Adrenal gland (tissue), 12 donors: ENCODE results near the gene FOXE3. TPM values are rescaled to one million over a fixed set of nuclear protein-coding genes. Genes with fewer than 3 reads are reported as not detected.

Experiments used
- DNase-seq, 7 donors: peaks; one replicate each; pipeline ENCODE4 v3.0.0-alpha.2; 2019 to 2020
- H3K27ac ChIP-seq, 5 donors: fragments of 200-600 bp; sonication (generic) in 4 of 5; 1 replicate in 3 of 5; 2 replicates in 2 of 5; pipeline versions ENCODE4 v1.5.1 to v1.8.0; 2016 to 2020; ENCODE audit warnings: mild to moderate bottlenecking in 1 of 5
- H3K27me3 ChIP-seq: fragments of 200-600 bp; 2 replicates; pipeline ENCODE4 v1.8.0; 2021
- H3K36me3 ChIP-seq, 2 donors: fragments of 200-600 bp; replicated peaks in 1 of 2; 1 replicate in 1 of 2; 2 replicates in 1 of 2; pipeline versions ENCODE4 v1.5.1 to v1.8.0; 2018 to 2022
- H3K4me1 ChIP-seq, 2 donors: fragments of 200-600 bp; replicated peaks in 1 of 2; 1 replicate in 1 of 2; 2 replicates in 1 of 2; pipeline versions ENCODE4 v1.5.1 to v1.8.0; 2018 to 2021
- H3K4me3 ChIP-seq, 4 donors: fragments of 200-600 bp; sonication (generic) in 3 of 4; one replicate each; pipeline ENCODE4 v1.5.1; 2016 to 2018
- H3K9me3 ChIP-seq, 3 donors: fragments of 200-600 bp; sonication (generic) in 1 of 3; replicated peaks in 1 of 3; 1 replicate in 2 of 3; 2 replicates in 1 of 3; pipeline versions ENCODE4 v1.5.1 to v1.8.0; 2016 to 2021
- POLR2A ChIP-seq, 2 donors: fragments of 450-650 bp; IDR thresholded peaks; one replicate each; pipeline ENCODE4 v1.6.1; 2017; ENCODE audit warnings: antibody characterized with exemption in 2 of 2, mild to moderate bottlenecking in 2 of 2, moderate library complexity in 1 of 2
- WGBS, 4 donors: extraction: QIAGEN DNeasy Blood & Tissue Kit in 2 of 4; methylation state at CpG; one replicate each; pipeline versions ENCODE4 v1.1.5 to v1.1.7; 2013 to 2017; 5-methylcytosine and 5-hydroxymethylcytosine counted together
- intact Hi-C, 2 donors: fragments of 100-400 bp; cut with DNase I; formaldehyde crosslinking; loops; one replicate each; pipeline versions ENCODE4 v1.14.1 to v1.15.0; 2022 to 2023
- polyA plus RNA-seq, 3 donors: library from polyadenylated mRNA; stranded (reverse); fragments of 200-250 nt in 2 of 3; fragments of 350-450 nt in 1 of 3; fragmentation: Illumina TruSeq in 1 of 3; extraction: RNeasy Lipid Tissue Mini Kit (QIAGEN cat#74804) in 1 of 3; gene quantifications; one replicate each; pipeline ENCODE4 v1.2.3, GENCODE V29; 2013 to 2014
- total RNA-seq, 9 donors: library from RNA; depleted of rRNA in 4 of 9; stranded (reverse); fragments of >200 nt in 4 of 9; fragments of 120-200 nt in 1 of 9; fragmentation: NEBNext Ultra II Directional in 1 of 9; extraction: Animal tissue kit (Norgen Biotek cat#: 25700) in 1 of 9; gene quantifications; one replicate each; pipeline versions ENCODE4 v1.1.0 to v1.2.4, GENCODE V29; 2013 to 2023
- TF ChIP-seq, protein P1 (sequence below), 6 experiments: fragments of 450-650 bp in 4 of 6; fragments of 200-600 bp in 2 of 6; sonication (generic) in 1 of 6; IDR thresholded peaks; 1 replicate in 5 of 6; 2 replicates in 1 of 6; pipeline versions ENCODE4 v1.5.1 to v1.8.0; 2016 to 2021; ENCODE audit warnings: antibody characterized with exemption in 6 of 6, mild to moderate bottlenecking in 2 of 6, moderate library complexity in 1 of 6
- donor health status: healthy with polysubstance abuse.
- donor health status: Bipolar disorder and iron deficiency.
- donor health status: DM: yes; HTN: yes; CAD: no.
- donor health status: DM: no; HTN: no; CAD: no.
- donor health status: DM: no; HTN: no; CAD: no.
- donor health status: DM: yes; HTN: yes; CAD: no.

The FOXE3 gene
- total and polyA plus RNA-seq, 12 donors: 0.07 TPM; not detected in 11

DNA sequence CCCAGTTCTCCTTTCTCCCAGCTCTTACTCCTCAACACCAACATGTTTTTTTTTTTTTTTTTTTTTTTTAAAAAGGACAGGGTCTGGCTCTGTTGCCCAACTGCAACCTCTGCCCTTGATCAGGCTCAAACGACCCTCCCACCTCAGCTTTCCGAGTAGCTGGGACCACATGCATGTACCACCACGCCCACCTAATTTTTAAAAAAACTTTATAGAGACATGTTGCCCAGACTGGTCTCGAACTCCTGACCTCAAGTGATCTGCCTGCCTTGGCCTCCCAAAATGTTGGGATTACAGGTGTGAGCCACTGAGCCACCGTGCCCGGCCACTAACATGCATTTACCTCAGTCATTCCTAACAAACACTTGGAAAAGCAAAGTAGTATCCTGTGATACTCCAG is 31.1 kb upstream of the FOXE3 start:
- Histone ChIP-seq H3K4me3 (no peak overlapping the region), H3K36me3 (peaks cover 0 to 11% of the 10 kb centered on the region in 2 donors), H3K4me1 (no peaks in the 10 kb centered on the region), H3K9me3 (no peaks in the 10 kb centered on the region), H3K27ac (no peak overlapping the region), H3K27me3 (no peaks in the 10 kb centered on the region)
- intact Hi-C loops: no loop called here
- 81 to 93% (median 88%) methylated on average over 6 of the region's 6 CpGs for WGBS, 4 donors
- DNase-seq: no peak
- TF ChIP-seq, protein P1, sequence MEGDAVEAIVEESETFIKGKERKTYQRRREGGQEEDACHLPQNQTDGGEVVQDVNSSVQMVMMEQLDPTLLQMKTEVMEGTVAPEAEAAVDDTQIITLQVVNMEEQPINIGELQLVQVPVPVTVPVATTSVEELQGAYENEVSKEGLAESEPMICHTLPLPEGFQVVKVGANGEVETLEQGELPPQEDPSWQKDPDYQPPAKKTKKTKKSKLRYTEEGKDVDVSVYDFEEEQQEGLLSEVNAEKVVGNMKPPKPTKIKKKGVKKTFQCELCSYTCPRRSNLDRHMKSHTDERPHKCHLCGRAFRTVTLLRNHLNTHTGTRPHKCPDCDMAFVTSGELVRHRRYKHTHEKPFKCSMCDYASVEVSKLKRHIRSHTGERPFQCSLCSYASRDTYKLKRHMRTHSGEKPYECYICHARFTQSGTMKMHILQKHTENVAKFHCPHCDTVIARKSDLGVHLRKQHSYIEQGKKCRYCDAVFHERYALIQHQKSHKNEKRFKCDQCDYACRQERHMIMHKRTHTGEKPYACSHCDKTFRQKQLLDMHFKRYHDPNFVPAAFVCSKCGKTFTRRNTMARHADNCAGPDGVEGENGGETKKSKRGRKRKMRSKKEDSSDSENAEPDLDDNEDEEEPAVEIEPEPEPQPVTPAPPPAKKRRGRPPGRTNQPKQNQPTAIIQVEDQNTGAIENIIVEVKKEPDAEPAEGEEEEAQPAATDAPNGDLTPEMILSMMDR (IDR thresholded peaks at IDR 0.05): no peak
- no peak for TF ChIP-seq POLR2A (IDR thresholded peaks at IDR 0.05)

DNA sequence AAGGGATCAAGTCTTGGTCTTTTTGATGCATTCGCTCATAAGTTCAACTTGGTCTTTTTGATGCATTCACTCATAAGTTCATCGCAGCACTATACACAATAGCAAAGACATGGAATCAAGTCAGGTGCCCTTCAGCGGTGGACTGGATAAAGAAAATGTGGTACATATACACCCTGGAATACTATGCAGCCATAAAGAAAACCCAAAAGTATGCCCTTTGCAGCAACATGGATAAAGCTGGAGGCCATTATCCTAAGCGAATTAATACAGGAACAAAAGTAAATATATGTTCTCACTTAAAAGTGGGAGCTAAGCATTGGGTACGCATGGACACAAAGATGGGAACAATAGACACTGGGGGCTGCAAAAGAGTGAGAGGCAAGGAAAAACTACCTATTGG is 29.8 kb upstream of the FOXE3 start:
- H3K27me3 ChIP-seq: no peaks in the 10 kb centered on the region
- intact Hi-C loops: no loop called here
- H3K36me3 ChIP-seq: peaks cover 0 to 2% of the 10 kb centered on the region in 2 donors
- no peaks in the 10 kb centered on the region for H3K4me1 ChIP-seq
- no peak for TF ChIP-seq POLR2A (IDR thresholded peaks at IDR 0.05)
- TF ChIP-seq, protein P1 (IDR thresholded peaks at IDR 0.05): no peak
- WGBS, 4 donors: 96 to 99% (median 97%) methylated on average over 5 of the region's 5 CpGs
- no peaks in the 10 kb centered on the region for H3K9me3 ChIP-seq
- no peak overlapping the region for H3K27ac ChIP-seq
- no peak for DNase-seq
- H3K4me3 ChIP-seq: no peak overlapping the region

DNA sequence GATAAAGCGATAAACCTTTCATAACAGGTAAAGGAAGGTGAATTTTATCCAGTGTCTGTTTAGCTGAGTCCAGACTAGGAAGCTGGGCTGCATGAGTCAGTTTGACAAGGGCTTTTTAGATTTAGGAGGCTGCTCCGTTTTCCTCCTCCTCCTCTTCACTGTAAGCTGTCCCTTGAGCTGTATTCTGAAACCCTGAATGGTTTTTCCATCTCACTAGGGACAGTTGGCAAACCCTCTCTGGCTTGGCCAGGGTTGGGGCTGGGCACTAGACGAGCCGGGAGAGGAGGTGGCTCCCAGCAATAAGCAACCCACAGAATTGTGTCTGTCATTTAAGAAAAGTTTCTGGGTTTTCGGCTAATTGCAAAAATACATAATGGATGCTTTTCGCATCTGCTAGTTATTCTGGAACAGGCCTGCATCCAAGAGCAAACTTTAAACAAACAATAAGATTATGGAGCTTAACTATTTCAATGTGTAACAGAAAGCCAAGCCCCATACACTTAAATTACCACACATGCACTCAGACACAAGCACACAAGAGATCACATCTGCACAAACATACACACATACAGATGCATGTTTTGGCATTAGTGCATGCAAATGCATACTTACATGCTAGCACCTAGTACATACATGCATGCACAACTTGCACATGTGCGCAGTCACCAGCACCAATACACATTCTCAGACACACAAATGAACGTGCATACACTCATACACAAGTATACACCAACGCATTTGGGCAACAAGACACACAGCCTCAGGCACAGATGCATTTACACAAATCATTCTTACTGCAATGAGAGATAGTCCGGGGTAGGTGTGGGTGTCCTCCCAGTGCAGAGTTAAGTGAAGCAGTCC is 27.8 kb upstream of the FOXE3 start:
- H3K9me3 ChIP-seq: no peaks in the 10 kb centered on the region
- H3K36me3 ChIP-seq: no peaks in the 10 kb centered on the region
- H3K27me3 ChIP-seq: no peaks in the 10 kb centered on the region
- intact Hi-C loops: no loop called here
- H3K27ac ChIP-seq: no peak overlapping the region
- 24 to 38% (median 32%) methylated on average over 10 of the region's 10 CpGs for WGBS, 4 donors
- H3K4me3 ChIP-seq: no peak overlapping the region
- no peaks in the 10 kb centered on the region for H3K4me1 ChIP-seq
- DNase-seq: no peak
- TF ChIP-seq POLR2A (IDR thresholded peaks at IDR 0.05): no peak
- TF ChIP-seq, protein P1 (IDR thresholded peaks at IDR 0.05): no peak

DNA sequence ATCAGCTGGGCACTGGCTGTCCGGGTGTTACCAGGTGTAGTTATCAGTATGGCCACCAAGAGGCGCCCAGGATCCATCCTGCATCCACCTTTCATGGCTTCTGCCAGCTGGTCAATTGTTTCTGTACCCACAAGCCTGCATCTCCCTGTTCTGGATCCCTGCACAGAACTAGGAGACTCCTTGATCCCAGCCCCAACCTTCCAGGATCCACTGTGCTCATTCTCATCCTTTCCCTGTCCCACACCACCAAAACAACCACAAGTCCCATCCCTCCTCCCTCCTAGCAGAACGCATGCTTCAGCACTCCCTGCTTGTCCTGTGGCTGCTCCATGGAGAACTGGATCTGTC is 27.2 kb upstream of the FOXE3 start:
- Histone ChIP-seq H3K9me3 (no peaks in the 10 kb centered on the region), H3K27ac (no peak overlapping the region), H3K36me3 (no peaks in the 10 kb centered on the region), H3K4me3 (no peak overlapping the region), H3K4me1 (no peaks in the 10 kb centered on the region), H3K27me3 (no peaks in the 10 kb centered on the region)
- WGBS, 4 donors: 25 to 31% (median 29%) methylated on average over 3 of the region's 3 CpGs
- intact Hi-C loops: no loop called here
- DNase-seq: peak; percentile 49 to 86 (median 71)
- TF ChIP-seq POLR2A (IDR thresholded peaks at IDR 0.05): no peak
- TF ChIP-seq, protein P1 (IDR thresholded peaks at IDR 0.05): peak; percentile 43 to 75 (median 66)
